Stomach (tissue), 4 donors: ENCODE measurements around the gene SERPING1.

Experiments
- CTCF ChIP-seq, 7 experiments: fragments of 450-650 bp in 4 of 7; fragments of 200-600 bp in 3 of 7; sonication (generic) in 3 of 7; IDR thresholded peaks; one replicate each; pipeline ENCODE4 v1.5.1; 2016 to 2019; ENCODE audit warnings: antibody characterized with exemption in 7 of 7, control low read depth in 2 of 7, mild to moderate bottlenecking in 1 of 7
- EP300 ChIP-seq: sonication (generic); formaldehyde crosslinking; IDR thresholded peaks from one replicate; pipeline ENCODE4 v1.6.1; 2017; ENCODE audit warnings: antibody characterized with exemption
- POLR2A ChIP-seq, 4 donors: fragments of 450-650 bp; IDR thresholded peaks; one replicate each; pipeline ENCODE4 v1.6.1; 2016; ENCODE audit warnings: antibody characterized with exemption in 4 of 4, control low read depth in 2 of 4, mild to moderate bottlenecking in 1 of 4, moderate library complexity in 1 of 4
- POLR2AphosphoS5 ChIP-seq, 3 donors: sonication (generic); formaldehyde crosslinking; IDR thresholded peaks; one replicate each; pipeline ENCODE4 v1.6.1; 2016; ENCODE audit warnings: antibody characterized with exemption in 3 of 3

GRCh38 chr11:57566905-57567514, 30.5 kb upstream of the SERPING1 start:
- no peak for TF ChIP-seq CTCF (IDR thresholded peaks at IDR 0.05)
- TF ChIP-seq EP300, result no peak
- no peak for TF ChIP-seq POLR2AphosphoS5 (IDR thresholded peaks at IDR 0.05)
- no peak for TF ChIP-seq POLR2A (IDR thresholded peaks at IDR 0.05)
